Measurements from ENCODE around the gene DAB2IP.

Gene DAB2IP

DNA sequence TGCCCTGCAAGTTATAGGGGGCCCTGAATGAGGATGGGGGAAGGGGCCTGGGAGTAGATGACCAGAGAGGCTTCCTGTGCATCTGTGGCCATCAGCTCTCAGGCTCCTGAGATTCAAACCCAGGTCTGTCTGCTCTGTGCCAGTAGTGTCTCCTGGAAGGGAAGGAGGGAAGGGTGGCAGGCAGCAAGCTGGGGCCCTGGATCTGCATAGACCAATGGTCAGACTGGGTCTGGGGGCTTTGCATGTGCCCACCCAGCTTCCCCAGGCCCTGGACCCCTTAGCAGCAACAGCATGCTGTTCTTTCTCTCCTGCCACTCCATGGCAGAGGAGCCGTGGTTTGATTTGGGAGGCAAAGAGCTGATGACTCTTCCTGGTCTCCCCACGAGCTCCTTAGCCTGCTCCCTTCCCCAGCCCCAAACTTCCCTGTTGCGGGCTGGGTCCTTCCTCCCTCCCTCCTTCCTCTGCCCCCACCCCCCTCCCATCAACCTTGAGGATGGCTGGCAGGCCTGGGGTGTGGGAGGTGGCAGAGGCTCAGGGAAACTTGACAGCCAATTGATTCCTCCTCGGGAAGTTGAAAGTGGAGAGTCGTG, 31.6 kb downstream of the DAB2IP start:
- in situ Hi-C loops (cut with HindIII; ENCODE audit: low sequenced_read_pairs): loop anchor here (25.0 kb wide), 1 partner anchor 304 kb away; no protein-coding TSS in a partner anchor

DNA sequence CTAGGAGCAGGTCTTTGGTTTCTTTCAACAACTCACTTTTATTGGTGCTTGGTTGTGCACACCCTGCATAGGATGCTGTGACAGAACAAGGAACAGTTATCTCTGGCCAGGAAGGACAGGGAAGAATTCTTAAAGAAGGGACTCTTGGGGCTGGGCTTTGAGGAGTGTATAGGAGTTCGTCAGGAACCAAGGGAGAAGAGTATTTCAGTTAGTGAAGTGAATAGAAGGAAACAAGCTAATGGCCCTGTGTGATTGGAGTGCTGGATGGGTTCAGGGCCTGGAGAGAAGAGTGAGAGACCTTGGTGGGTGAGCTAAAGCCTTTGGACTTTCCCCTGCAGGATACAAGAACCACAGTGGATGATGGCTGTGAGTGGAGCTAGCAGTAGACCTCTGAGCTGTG, 32.2 kb downstream of the DAB2IP start:
- in situ Hi-C loops (cut with HindIII; ENCODE audit: low sequenced_read_pairs): loop anchor here (25.0 kb wide), 1 partner anchor 304 kb away; no protein-coding TSS in a partner anchor

DNA sequence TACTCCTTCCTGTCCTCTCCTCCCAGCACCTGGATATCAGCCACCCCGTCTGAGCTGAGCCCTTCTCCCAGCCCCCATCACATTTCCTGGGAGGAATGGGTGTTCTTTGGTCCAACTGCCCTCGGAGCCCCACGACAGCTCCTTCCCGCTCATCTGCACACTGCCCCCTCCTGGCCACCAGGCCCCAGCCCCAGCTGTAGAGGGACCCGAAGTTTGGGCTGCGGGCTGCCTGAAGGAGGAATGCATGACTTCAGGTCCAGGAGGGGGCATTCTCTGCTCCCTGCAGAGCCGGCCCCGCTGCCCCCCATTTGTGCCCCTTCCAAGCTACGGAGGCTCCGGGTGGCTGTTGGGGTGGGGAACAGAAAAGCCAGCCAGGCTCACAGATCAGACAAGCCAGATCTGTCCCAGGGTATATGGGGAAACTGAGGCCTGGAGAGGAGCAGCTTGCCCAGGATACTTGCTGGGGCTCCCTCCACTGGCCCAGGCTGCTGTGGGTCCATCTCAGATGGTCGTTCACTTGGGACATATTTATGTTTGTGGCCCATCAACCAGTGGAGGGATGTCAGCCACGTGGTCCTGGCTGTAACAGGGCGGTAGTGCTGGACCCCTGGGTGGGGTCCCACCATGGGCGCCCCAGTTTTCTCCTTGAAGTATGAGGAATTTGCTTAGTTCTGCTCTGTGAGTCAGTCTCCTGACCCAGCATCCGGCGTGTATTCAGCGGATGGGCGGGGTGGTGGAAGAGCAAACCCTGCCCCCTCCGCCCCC, 33.1 kb downstream of the DAB2IP start:
- in situ Hi-C loops (cut with HindIII; ENCODE audit: low sequenced_read_pairs): loop anchor here (25.0 kb wide), 1 partner anchor 303 kb away; no protein-coding TSS in a partner anchor

DNA sequence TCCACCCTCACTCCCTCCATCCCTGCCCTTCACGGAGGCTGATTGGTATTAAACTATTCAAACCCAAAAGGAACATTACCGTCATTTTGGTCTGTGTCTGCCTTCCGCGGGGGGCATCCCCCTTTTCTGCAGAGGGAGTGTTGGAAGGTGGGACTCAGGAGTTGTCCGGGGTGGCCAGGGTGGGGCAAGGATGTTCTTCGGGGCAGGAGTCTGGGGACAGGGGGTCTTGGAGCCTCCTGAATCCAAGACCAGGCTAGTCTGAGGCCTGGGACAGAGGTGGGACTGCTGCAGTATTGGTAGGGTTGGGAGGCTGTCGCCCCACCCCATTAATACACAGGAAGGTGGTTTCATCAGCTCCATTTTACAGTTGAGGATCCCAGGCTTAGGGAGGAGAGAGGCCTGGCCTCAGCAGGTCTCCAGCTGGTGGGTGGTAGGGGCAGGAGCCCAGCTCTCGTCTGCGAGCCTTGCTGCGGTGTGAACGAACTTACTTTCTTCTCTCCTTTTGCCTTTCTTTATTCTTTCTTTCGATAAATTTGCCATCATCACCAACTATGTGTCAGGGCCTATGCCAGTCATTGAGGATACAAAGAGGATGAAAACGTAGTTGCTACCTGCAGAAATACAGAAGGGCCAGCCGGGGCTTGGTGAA, 33.8 kb downstream of the DAB2IP start:
- in situ Hi-C loops (cut with HindIII; ENCODE audit: low sequenced_read_pairs): loop anchor here (25.0 kb wide), 1 partner anchor 302 kb away; no protein-coding TSS in a partner anchor

DNA sequence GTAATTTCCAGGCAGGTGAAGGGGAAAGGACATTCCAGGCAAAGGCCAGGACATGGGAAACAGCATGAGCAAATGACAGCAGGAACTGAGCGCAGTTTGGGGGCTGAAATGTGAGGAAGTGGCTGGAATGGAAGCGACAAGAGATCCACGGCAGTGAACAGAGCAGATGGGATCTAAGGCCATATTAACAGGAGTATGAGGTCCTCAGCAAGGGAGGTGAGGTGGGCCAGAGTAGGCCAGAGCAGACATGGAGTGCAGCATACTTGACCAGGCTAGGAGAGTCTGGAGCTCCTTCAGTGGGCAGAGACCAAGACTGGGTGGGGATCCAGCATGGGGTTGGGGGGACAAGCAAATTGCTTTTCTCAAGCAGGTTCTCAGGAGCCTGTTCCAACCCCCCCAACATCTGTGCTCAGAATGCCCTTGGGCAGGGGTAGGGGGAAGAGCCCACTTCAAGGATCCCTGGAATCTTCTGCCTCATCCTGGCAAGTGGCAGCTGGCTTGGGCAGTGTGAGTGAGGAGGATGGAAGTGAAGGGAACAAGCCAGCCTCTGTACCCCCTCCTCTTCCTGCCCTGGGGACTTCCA, 34.5 kb downstream of the DAB2IP start:
- in situ Hi-C loops (cut with HindIII; ENCODE audit: low sequenced_read_pairs): loop anchor here (25.0 kb wide), 1 partner anchor 301 kb away; no protein-coding TSS in a partner anchor

DNA sequence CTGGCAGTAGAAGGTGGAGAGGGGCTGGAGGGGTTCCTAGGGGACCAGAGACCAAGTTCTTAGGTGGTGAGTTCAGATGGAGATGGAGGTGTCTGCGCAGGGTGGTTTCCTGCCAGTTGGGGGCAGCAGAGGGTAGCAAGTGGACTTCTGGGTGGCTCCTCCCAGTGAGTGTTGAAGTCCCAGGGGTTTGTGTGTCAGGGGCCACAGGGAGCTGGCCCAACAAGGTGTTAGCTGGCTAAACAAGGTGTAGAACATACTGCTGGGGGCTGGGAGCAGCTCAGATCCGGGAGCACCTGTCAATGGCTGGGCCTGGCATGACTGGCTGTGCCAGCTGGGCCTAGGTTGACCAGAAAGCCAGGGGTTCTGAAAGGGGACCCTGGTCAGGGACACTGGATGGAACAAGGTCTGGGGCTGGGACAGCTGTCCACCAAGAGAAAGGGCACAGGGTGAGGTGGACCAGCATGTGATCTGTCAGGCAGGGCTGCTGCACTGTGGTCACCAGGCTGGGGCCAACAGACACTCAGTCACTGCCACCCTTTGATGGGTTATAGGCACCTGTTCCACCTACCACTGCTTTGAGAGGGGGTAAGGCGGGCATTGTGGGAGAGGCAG, 35.6 kb downstream of the DAB2IP start:
- in situ Hi-C loops (cut with HindIII; ENCODE audit: low sequenced_read_pairs): loop anchor here (25.0 kb wide), 1 partner anchor 300 kb away; no protein-coding TSS in a partner anchor

DNA sequence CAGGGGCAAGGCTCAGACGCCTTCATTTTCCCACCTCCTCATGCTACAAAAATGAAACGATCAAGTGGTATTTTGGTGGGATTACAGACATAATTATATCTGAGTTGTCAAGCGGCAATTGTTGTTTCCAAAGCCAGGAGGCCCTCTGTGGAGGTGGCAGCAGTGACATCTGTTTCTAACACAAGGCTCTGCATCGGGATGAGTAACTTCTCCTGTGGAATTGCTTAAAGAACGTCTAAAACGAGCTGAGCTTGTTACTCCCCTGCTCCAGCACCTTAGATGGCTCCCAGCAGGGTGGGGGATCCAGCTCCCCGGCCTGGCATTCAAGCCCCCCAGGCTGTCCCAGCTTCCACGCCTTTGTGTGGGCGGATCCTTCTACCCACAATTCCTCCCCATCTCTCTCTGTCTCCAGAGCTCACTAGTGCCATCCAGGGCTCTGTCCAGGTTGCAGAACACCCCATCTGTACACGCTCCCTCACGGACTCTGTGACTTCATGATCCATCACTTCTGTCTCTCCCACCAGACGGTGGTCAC, 36.8 kb downstream of the DAB2IP start:
- in situ Hi-C loops (cut with HindIII; ENCODE audit: low sequenced_read_pairs): loop anchor here (25.0 kb wide), 1 partner anchor 299 kb away; no protein-coding TSS in a partner anchor

DNA sequence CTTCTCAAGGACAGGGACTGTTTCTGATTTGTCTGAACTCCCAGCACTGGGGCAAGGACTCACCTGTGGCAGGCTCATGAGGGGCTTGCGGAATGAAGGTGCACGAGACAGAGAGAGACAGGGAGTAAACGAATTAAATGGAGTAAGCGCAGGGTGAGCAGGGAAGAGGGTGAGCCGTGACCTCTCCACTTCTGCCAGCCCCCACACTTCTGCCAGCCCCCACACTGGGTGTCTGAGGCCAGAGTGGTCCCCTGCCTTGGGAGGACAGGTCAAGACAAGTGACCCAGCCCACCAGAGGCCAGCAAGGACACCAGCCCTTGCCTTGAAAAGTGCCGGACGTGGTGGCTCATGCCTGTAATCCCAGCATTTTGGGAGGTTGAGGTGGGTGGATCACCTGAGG, 37.2 kb downstream of the DAB2IP start:
- in situ Hi-C loops (cut with HindIII; ENCODE audit: low sequenced_read_pairs): loop anchor here (25.0 kb wide), 1 partner anchor 299 kb away; no protein-coding TSS in a partner anchor

DNA sequence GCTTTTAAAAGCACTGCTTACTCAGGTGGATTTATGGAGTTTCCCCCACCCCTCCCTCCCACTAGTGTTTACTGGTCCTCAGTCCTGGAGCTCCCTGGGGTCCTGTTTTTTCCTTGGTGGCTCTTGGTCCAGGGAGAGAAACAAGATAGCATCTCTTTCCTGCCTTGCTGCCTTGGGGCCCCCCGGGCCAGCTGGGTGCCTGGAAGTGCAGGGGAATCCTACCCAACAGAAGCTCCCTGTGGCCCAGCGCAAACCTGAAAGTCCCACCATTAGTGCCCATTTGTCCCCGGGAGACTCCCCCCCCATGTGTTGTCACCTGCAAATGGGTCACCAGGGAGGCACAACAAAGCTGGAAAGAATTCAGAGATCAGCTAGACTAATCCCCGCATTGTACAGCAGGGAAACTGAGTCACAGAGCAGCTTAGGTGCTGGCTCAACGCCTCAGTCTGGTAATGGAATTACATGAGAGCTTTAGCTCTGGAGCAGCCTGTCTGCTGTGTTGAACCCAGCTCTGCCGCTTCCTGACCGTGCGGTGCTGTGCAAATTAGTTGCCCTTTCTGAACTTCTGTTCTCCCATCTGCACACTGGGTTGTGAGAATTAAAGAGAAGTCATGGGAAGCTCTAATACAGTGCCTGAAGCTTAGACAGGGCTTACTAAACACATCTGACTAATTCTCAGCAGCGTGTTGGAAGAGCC, 38.2 kb downstream of the DAB2IP start:
- in situ Hi-C loops (cut with HindIII; ENCODE audit: low sequenced_read_pairs): loop anchor here (10.0 to 25.0 kb wide), 2 partner anchors 95 to 298 kb away; no protein-coding TSS in a partner anchor

DNA sequence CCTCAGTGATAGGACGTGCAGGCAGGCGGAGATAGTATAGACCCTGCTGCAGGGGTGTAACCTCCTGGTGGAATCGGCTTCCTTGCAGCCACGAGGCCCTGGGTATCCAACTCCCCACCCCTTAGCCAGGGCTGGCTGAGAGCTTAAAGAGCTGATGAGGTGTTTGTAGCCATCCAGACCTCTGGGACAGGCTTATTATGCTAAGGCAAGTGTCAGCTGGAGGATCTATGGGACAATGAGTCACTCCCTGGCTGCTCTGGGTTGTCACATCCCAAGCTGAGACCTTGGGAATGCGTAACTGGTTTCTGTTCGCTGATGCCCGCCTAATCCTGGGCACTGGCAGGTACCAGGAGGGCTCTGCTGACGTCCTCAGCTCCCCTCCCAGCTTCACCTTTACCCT, 38.9 kb downstream of the DAB2IP start:
- in situ Hi-C loops (cut with HindIII; ENCODE audit: low sequenced_read_pairs): loop anchor here (10.0 to 25.0 kb wide), 2 partner anchors 94 to 297 kb away; no protein-coding TSS in a partner anchor

DNA sequence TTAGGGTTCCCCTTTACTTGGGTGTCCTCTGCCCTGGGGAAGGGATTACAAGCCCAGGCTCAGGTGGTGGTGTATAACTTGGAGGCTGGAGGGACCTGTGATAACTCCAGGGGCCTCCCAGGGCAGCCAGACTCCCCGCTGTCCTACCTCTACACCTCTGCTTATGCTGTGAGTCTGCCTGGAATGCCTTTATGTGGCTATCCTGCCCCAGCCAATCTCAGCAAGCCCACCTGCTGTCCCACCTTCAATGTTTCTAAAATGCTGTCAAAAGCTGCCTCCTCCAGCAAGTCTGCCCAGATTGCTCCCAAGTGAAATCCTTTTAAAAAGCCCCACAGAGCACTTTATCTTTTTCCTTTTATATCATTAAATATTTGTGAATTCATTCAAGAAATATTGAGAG, 39.3 kb downstream of the DAB2IP start:
- in situ Hi-C loops (cut with HindIII; ENCODE audit: low sequenced_read_pairs): loop anchor here (10.0 to 25.0 kb wide), 2 partner anchors 94 to 297 kb away; no protein-coding TSS in a partner anchor

DNA sequence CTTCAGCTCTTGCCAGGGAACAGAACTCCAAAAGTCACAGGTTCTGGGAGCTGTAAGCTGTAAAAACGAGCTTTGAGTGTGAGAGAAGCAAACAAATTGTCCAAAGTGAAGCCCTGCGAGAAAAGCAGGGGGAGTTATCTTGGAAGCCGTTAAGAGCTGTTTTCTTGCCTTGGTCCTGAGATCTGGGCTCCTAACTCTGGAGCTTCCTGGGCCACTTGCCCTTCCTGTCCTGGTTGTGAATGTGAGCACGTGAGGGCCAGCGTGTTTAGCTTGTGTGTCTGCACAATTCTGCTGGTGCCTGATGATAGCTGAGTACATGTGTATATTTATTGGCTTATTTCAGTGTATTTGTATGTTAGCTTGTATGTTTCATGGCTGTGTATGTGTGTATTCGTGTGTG, 40.5 kb downstream of the DAB2IP start:
- in situ Hi-C loops (cut with HindIII; ENCODE audit: low sequenced_read_pairs): loop anchor here (10.0 to 25.0 kb wide), 2 partner anchors 93 to 295 kb away; no protein-coding TSS in a partner anchor

DNA sequence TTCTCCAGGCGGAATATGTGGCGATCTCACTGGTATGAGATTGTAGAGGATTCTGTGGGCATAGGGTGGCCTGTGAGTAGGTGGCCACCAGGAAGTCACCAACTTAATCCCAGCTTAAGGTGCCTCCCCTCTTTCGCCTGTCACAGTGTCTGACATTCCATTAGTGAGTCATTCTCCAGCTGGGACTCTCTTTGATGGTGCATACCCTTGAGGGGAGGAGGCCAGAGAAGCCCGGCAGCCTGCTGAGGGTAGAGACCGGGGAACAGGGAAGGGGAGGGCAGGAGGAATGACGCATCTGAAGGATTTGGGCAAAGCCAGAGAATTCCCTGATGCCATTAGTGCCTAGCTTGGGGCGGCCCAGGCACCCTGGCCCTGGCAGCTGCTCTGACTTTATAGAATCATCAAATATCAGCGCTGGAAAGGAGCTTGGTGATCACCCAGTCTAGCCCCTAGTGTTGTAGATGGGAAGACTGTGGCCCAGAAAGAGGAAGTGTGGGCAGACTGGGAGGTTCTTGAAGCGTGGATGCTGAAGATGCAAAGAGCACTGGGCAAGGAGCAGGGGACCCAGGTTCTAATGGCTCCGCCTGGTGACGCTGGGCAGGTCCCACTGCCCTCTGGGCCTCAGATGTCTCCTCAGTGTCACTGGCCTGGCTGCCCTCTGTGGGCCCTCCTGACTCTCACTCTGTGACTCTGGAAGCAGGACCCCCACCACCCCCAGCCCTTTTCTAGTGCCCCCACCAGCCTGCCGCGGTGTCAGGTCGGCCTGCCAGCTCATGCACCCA, 41.4 kb downstream of the DAB2IP start:
- in situ Hi-C loops (cut with HindIII; ENCODE audit: low sequenced_read_pairs): loop anchor here (10.0 to 25.0 kb wide), 2 partner anchors 92 to 295 kb away; no protein-coding TSS in a partner anchor

DNA sequence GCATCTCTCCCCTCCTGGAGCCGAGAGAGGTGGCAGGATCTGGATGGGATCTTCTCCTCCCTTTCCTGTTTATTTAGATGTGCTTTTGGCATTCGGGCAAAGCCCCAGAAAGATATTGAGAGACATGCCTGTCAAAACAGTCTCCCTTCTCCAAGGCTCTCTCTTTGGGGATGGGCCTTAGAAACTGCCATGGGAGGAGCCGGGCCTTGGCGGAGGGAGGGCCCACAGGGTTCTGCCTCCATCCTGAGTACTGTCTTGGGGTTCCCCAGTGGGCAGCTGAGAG, 41.9 kb downstream of the DAB2IP start:
- in situ Hi-C loops (cut with HindIII; ENCODE audit: low sequenced_read_pairs): loop anchor here (10.0 to 25.0 kb wide), 2 partner anchors 91 to 294 kb away; no protein-coding TSS in a partner anchor

DNA sequence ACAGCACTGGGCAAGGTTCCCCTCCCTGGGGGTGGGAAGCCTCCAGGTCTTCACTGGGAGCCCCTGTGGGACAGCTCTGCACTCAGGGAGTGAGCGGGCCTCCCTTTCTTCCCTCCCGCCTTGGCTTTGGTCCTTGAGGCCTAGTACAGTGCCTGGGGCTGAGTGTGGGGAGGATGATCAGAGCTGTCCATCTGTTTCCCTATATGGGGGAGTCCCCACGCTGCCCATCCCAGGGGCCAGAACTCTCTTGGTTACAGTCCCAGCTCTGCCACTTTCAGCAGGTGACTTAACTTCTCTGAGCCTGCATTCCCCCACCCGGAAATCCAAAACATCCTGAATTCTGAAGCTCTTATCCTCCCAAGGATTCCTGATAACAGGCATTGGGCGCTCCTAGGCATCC, 42.6 kb downstream of the DAB2IP start:
- in situ Hi-C loops (cut with HindIII; ENCODE audit: low sequenced_read_pairs): loop anchor here (10.0 to 25.0 kb wide), 2 partner anchors 91 to 293 kb away; no protein-coding TSS in a partner anchor

DNA sequence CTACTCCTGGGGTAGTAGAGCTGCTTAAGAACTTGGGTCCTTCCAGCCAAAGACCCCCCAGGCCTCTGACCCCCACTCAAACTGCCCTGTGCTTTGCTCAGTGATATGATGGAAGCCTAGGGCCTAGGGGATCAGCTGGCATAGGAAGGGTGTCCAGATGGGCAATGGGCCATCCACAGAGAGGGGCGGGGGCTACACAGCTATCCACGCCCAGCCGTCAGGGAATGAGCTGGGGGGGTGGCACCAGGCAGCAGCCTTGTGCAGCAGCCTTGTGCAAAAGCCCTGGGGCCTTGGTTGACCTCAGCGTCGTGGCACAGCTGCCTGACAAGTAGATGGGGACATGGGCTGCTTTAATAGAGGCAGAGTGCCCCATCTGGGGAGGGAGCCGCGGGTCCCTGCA, 43.2 kb downstream of the DAB2IP start:
- in situ Hi-C loops (cut with HindIII; ENCODE audit: low sequenced_read_pairs): loop anchor here (10.0 to 25.0 kb wide), 2 partner anchors 90 to 293 kb away; no protein-coding TSS in a partner anchor

DNA sequence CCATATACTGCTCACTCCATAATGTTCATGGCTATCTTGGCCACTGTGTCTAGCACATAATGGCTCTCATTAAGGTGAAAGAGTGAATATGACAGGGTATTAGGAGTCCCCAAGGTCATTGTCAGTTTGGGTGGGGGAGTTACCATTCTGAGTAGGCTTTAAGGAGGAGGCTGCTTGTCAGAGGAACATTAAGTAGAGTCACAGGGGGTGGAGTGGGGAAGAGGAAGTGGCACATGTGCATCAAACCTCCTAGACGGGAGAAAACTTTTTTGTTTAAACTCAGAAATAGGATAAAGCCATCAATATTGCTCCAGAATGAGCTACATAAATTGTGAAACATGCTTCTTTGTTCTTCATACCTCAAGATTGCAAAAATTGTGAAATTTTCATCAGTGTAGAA, 45.5 kb downstream of the DAB2IP start:
- in situ Hi-C loops (cut with HindIII; ENCODE audit: low sequenced_read_pairs): loop anchor here (10.0 to 25.0 kb wide), 2 partner anchors 88 to 290 kb away; no protein-coding TSS in a partner anchor

Measured in DLD1 (cell line).